ENCODE results near the gene MYBBP1A.

- TF ChIP-seq CTCF (conservative IDR thresholded peaks at IDR 0.05; ENCODE audit: low read depth in 2 of 2) (no peak), POLR2AphosphoS5 (IDR thresholded peaks at IDR 0.05; ENCODE audit: low read depth) (no peak), EZH2phosphoT487 (IDR thresholded peaks at IDR 0.05; ENCODE audit: unreplicated experiment) (no peak), REST (IDR thresholded peaks at IDR 0.05; ENCODE audit: unreplicated experiment) (no peak), ETS1 (IDR thresholded peaks at IDR 0.05) (no peak), CREB1 (CRISPR knock-in tag; IDR thresholded peaks at IDR 0.05; ENCODE audit: low read depth) (no peak), JUNB (IDR thresholded peaks at IDR 0.05; ENCODE audit: unreplicated experiment) (no peak), EZH2 (IDR thresholded peaks at IDR 0.05; ENCODE audit: low read depth, unreplicated experiment) (no peak), ZNF114 (CRISPR knock-in tag; IDR thresholded peaks at IDR 0.05) (no peak), ZNF331 (CRISPR knock-in tag; IDR thresholded peaks at IDR 0.05; ENCODE audit: low read depth) (no peak)
Measured at GRCh38 chr17:4542726-4543191, 12.4 kb downstream of the MYBBP1A start.
